A549 (cell line): ENCODE measurements around the gene MPHOSPH9. TPM values are rescaled to one million over a fixed set of nuclear protein-coding genes. Genes with fewer than 3 reads are reported as not detected.

Experiments
- ATAC-seq, 2 experiments: fragments of 200-7000 bp in 1 of 2; fragments of >200 bp in 1 of 2; cut with Nextera tagmentation in 1 of 2; cut with Tn5 transposase in 1 of 2; 3 replicates each; pipeline versions ENCODE4 v1.8.0 to v1.9.1; 2018 to 2020; ENCODE audit warnings: mild to moderate bottlenecking in 1 of 2, moderate library complexity in 1 of 2
- CTCF ChIA-PET: fragments of 300-600 bp; sonication (Branson Sonifier 250); formaldehyde crosslinking; extraction: SDS; loops from one replicate; lab custom pipeline; 2021; ENCODE audit warnings: antibody characterized with exemption, inconsistent platforms; lab: Yijun Ruan, JAX
- POLR2A ChIA-PET: fragments of 350-600 bp; formaldehyde crosslinking; extraction: SDS; loops from one replicate; lab custom pipeline; 2021; ENCODE audit warnings: antibody characterized with exemption, inconsistent platforms; lab: Yijun Ruan, JAX
- DNase-seq, 2 experiments: peaks; one replicate each; pipeline versions ENCODE4 v3.0.0 to v3.0.0-alpha.2; 2011 to 2016; ENCODE audit warnings: low read depth in 1 of 2, low spot score in 1 of 2
- FAIRE-seq: peaks from 2 replicates; lab custom pipeline; 2011; peaks lifted over from hg19 to GRCh38; lab: Jason Lieb, UNC
- H3K27ac ChIP-seq, 2 experiments: fragments of >200 bp; sonication (Bioruptor Twin); formaldehyde crosslinking; 3 replicates each; pipeline ENCODE4 v1.5.1; 2016 to 2017
- H3K4me1 ChIP-seq: fragments of >200 bp; sonication (Bioruptor Twin); formaldehyde crosslinking; 3 replicates; pipeline ENCODE4 v1.6.1; 2016
- H3K4me2 ChIP-seq: fragments of >200 bp; sonication (Bioruptor Twin); formaldehyde crosslinking; 3 replicates; pipeline ENCODE4 v1.6.1; 2016
- H3K4me3 ChIP-seq: fragments of >200 bp; sonication (Bioruptor Twin); formaldehyde crosslinking; 3 replicates; pipeline ENCODE4 v1.5.1; 2016
- H3K9me3 ChIP-seq: fragments of >200 bp; sonication (Bioruptor Twin); formaldehyde crosslinking; 3 replicates; pipeline ENCODE4 v1.6.1; 2016
- CEBPB ChIP-seq, 2 experiments: fragments of >200 bp in 1 of 2; sonication (Bioruptor Twin) in 1 of 2; formaldehyde crosslinking in 1 of 2; IDR thresholded peaks; 2 replicates each; pipeline ENCODE4 v1.6.1; 2012 to 2016
- EHF ChIP-seq: fragments of 250-450 bp; sonication (Bioruptor Pico); IDR thresholded peaks from 2 replicates; pipeline ENCODE4 v1.5.0; 2020; ENCODE audit warnings: mild to moderate bottlenecking
- EHMT2 ChIP-seq: fragments of 200-600 bp; sonication (generic); IDR thresholded peaks from 2 replicates; pipeline ENCODE4 v1.6.1; 2016; ENCODE audit warnings: antibody characterized with exemption, low read depth, mild to moderate bottlenecking, moderate library complexity
- ELK1 ChIP-seq: fragments of 150-350 bp; IDR thresholded peaks from 2 replicates; pipeline ENCODE4 v1.6.1; 2014; ENCODE audit warnings: low read depth, mild to moderate bottlenecking, low read length
- EP300 ChIP-seq, 2 experiments: fragments of >200 bp; sonication (Bioruptor Twin); formaldehyde crosslinking; IDR thresholded peaks; 2 replicates in 1 of 2; 3 replicates in 1 of 2; pipeline ENCODE4 v1.6.1; 2016 to 2017
- HMGXB4 ChIP-seq: fragments of 250-450 bp; sonication (Bioruptor Pico); IDR thresholded peaks from 2 replicates; pipeline ENCODE4 v1.5.0; 2021; ENCODE audit warnings: mild to moderate bottlenecking, moderate library complexity, borderline replicate concordance
- HOXB5 ChIP-seq: fragments of 250-450 bp; sonication (Bioruptor Pico); IDR thresholded peaks from 2 replicates; pipeline ENCODE4 v1.5.0; 2020; ENCODE audit warnings: mild to moderate bottlenecking, moderate library complexity
- JUNB ChIP-seq: fragments of >200 bp; sonication (Bioruptor Twin); formaldehyde crosslinking; IDR thresholded peaks from 2 replicates; pipeline ENCODE4 v1.6.1; 2016
- NPAS2 ChIP-seq: fragments of 250-450 bp; sonication (Bioruptor Pico); IDR thresholded peaks from 2 replicates; pipeline ENCODE4 v1.8.0; 2022; ENCODE audit warnings: mild to moderate bottlenecking, moderate library complexity, borderline replicate concordance
- PBX3 ChIP-seq: IDR thresholded peaks from 2 replicates; pipeline ENCODE4 v1.6.1; 2012
- RAD21 ChIP-seq, 2 experiments: fragments of >200 bp in 1 of 2; sonication (Bioruptor Twin) in 1 of 2; formaldehyde crosslinking in 1 of 2; IDR thresholded peaks in 1 of 2; conservative IDR thresholded peaks in 1 of 2; 2 replicates in 1 of 2; 3 replicates in 1 of 2; pipeline ENCODE4 v1.6.1; 2012 to 2018; ENCODE audit warnings: inconsistent platforms in 1 of 2
- SREBF2 ChIP-seq: fragments of 450-650 bp; IDR thresholded peaks from 2 replicates; pipeline ENCODE4 v1.6.1; 2014; ENCODE audit warnings: mild to moderate bottlenecking, moderate library complexity
- ZC3H11A ChIP-seq: fragments of 450-650 bp; IDR thresholded peaks from 2 replicates; pipeline ENCODE4 v1.6.1; 2014; ENCODE audit warnings: antibody characterized with exemption, mild to moderate bottlenecking
- ZFP36 ChIP-seq: fragments of 450-650 bp; IDR thresholded peaks from 2 replicates; pipeline ENCODE4 v1.6.1; 2014; ENCODE audit warnings: borderline replicate concordance; ENCODE audit not compliant: partially characterized antibody
- WGBS: methylation state at CpG from one replicate; pipeline ENCODE4 v1.1.6; 2017; ENCODE audit errors: missing lambda C conversion rate; 5-methylcytosine and 5-hydroxymethylcytosine counted together
- polyA plus RNA-seq, 4 experiments: library from polyadenylated mRNA; depleted of rRNA in 3 of 4; stranded (reverse); fragments of >200 nt; fragmentation: RNase III in 1 of 4; extraction: RNeasy Plus Mini Kit Qiagen cat#74134 plus additional on column Dnase treatment in 1 of 4; gene quantifications; 2 replicates in 3 of 4; 3 replicates in 1 of 4; pipeline ENCODE4 v1.2.3, GENCODE V29; 2011 to 2017

The MPHOSPH9 gene
- polyA plus RNA-seq, 2 of the 4 experiments (the other 2 are of a cell fraction), result 31.0 to 74.9 TPM

- TF ChIP-seq NPAS2 (CRISPR knock-in tag) (no peak), ZFP36 (no peak)
Observed at GRCh38 chr12:123131291-123131832, 101.6 kb downstream of the MPHOSPH9 start (continued).

GRCh38 chr12:123129621-123130020 lies 103.3 kb downstream of the MPHOSPH9 start:
- WGBS, result 92% methylated on average over 4 of the region's 4 CpGs
- Histone ChIP-seq H3K4me3 (no peak overlapping the region), H3K4me1 (peaks cover 64% of the 10 kb centered on the region), H3K4me2 (no peak overlapping the region), H3K27ac (peak overlapping the region in 1 of 2 experiments; percentile 96; a peak in 3 of 6 replicates), H3K9me3 (no peaks in the 10 kb centered on the region)
- CTCF ChIA-PET, result no interaction called here
- TF ChIP-seq EHF (CRISPR knock-in tag), result no peak
- TF ChIP-seq CEBPB (IDR thresholded peaks at IDR 0.05), result no peak
- TF ChIP-seq EP300 (IDR thresholded peaks at IDR 0.05), result no peak
- TF ChIP-seq ELK1, result no peak
- TF ChIP-seq JUNB, result no peak
- no peak for TF ChIP-seq EHMT2
- TF ChIP-seq PBX3, result no peak
- TF ChIP-seq SREBF2, result no peak
- no peak for TF ChIP-seq RAD21 (conservative IDR thresholded peaks at IDR 0.05 in 1 of 2, IDR thresholded peaks at IDR 0.05 in 1 of 2)
- TF ChIP-seq HMGXB4 (CRISPR knock-in tag), result no peak
- TF ChIP-seq, all 56 proteins: peak for 0
- no peak for DNase-seq
- no peak for FAIRE-seq
- POLR2A ChIA-PET, result interaction anchor here (0.7 kb wide), 1 partner anchor 9 kb away, joined by 3 read pairs; no protein-coding TSS in a partner anchor
- ATAC-seq, result no peak

- Histone ChIP-seq H3K9me3 (no peaks in the 10 kb centered on the region), H3K27ac (peak overlapping the region; percentile 91 to 96), H3K4me3 (no peak overlapping the region), H3K4me2 (peak overlapping the region; percentile 72), H3K4me1 (peaks cover 58% of the 10 kb centered on the region)
- ATAC-seq (no peak), FAIRE-seq (no peak), DNase-seq (no peak)
- ChIA-PET CTCF (interaction anchor here (0.9 to 2.1 kb wide), 7 partner anchors 11 to 111 kb away, joined by 3 to 12 read pairs (median 7); no protein-coding TSS in a partner anchor), POLR2A (interaction anchor here (0.9 to 1.9 kb wide), 2 partner anchors 10 to 106 kb away, joined by 3 to 14 read pairs; partner anchors contain the start of genes MPHOSPH9 and MTRFR)
- 93% methylated on average over 6 of the region's 6 CpGs for WGBS
- no peak for TF ChIP-seq ZC3H11A
- no peak for TF ChIP-seq HOXB5
- no peak for TF ChIP-seq CEBPB (IDR thresholded peaks at IDR 0.05)
Observed at GRCh38 chr12:123127182-123127495, 105.8 kb downstream of the MPHOSPH9 start.
